NOMO-1 (cell line): ENCODE measurements around the gene SMYD5.
A peak's percentile ranks its signal among the peaks of the same experiment; 100 is the strongest.

ENCODE experiments used
- DNase-seq, 2 experiments: peaks; one replicate each; lab custom pipeline; 2025; ENCODE audit not compliant: unreplicated experiment in 2 of 2; lab: John Stamatoyannopoulos, UW

SMYD5 gene

DNA sequence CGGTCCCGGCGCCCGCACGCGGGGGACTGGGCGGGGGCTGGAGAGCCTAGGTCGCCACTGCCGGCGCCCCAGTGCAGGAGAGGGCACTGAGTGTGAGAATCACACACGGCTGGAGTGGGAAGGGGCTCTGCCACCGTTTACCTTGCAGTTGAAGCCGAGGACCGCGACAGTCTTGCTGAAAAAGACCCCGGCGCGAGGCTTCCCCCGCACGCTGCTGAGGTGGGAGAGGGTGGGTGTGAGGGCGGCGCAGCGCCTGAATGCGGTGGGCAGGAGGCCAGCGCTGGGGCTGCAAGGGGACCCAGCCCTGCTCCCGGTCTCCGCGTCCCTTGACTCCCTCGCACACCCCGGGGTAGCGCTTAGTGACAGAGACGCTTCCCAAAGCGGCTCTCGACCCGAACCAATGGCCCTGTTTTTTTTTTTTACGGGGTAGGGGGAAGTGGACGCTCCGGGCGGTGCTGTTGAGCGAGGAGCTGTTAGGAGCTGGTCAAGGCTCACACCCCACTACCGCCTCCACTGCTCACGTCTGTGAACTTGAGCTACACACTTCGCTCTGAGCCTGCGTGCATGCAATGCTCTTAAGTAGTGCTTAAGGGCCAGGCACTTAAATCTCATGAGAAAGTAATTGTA is 10.9 kb upstream of the SMYD5 start:
- DNase-seq: no peak

GRCh38 chr2:73205611-73206010 is 8.4 kb upstream of the SMYD5 start:
- no peak for DNase-seq

DNA sequence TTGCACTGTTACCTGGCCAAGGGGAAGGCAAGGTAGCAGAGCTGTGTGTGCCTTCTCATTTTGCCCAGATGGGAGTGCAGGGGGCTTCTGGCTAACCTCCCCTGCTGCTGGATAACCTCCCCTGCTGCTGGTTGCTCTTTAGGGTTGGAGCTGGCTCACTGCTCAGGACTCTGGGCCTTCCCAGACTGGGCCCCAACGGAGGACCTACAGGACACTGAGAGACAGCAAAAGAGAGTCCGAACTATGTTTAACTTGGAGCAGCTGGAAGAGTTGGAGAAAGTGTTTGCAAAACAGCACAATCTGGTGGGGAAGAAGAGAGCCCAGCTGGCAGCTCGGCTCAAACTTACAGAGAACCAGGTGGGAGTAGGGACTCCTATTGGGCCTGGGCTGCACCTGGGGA is 5.8 kb upstream of the SMYD5 start:
- no peak for DNase-seq

GRCh38 chr2:73210019-73210418 is 4.0 kb upstream of the SMYD5 start:
- no peak for DNase-seq

- no peak for DNase-seq
Observed at GRCh38 chr2:73210696-73211095, 3.3 kb upstream of the SMYD5 start.

DNA sequence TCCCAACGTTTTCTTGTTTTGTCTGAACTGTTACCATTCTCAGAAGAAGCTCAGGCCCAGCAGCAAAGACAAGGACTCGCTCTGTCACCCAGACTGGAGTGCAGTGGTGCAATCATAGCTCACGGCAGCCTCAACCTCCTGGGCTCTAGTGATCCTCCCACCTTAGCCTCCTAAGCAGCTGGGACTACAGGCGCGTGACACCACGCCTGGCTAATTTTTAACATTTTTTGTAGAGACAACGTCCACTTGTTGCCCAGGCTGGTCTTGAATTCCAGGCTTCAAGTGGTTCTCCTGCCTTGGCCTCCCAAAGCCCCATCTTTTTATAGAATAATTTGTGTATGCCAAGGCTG is 2.0 kb upstream of the SMYD5 start:
- no peak for DNase-seq

DNA sequence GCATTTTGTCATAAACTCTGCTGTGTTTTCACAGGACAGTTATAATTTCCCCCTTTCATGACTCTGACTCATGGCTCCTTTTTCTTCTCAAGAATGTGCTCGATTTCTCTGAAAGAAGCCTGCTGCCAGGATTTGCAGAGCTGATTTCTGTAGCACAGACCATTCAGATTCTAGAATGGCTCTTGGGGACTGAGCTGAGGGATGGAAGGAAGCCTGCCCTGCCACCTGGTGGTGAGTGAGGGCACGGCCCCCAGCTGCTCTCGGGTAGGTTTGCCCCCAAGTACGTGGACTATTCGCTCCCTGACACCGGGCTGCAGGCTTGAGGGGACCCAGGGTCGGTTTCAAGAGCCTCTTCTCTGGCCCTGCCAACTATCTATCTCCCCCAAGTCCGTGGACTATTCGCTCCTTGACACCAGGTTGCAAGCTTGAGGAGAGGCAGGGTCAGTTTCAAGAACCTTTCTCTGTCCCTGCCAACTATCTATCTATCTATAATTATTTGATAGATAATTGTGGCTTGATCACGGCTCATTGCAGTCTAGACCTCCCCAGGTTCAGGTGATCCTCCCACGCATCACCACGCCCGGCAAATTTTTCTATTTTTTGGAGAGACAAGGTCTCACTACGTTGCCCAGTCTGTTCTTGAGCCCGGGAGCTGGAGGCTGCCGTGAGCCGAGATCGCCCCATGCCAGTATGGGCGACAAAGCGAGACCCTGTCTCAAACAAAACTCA is 1.4 kb upstream of the SMYD5 start:
- DNase-seq: peak; percentile 60 to 62

- no peak for DNase-seq
Observed at GRCh38 chr2:73215254-73215653, 1.2 kb downstream of the SMYD5 start.

GRCh38 chr2:73217160-73217559 is 3.1 kb downstream of the SMYD5 start:
- DNase-seq: no peak

- DNase-seq: no peak
Observed at GRCh38 chr2:73217826-73218225, 3.8 kb downstream of the SMYD5 start.

DNA sequence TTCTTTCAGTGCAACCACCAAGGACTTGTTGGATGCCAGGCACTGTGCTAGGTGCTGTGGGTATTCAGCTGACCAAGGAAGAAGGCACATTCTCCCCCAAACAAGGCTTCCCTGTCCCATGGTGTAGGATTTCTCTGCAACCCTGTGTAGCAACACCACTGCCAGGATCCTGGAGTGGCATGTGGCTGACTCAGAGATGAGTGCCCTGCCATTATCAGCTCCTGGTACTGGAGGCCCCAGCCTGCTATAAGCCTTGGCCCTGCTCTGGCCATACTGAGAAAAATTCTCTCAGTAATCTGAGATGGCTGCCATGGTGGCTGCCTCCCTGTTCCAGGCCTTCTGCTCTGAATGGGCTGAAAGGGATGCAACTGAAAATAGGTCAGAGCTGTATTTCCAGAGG is 4.3 kb downstream of the SMYD5 start:
- DNase-seq: no peak

- no peak for DNase-seq
Observed at GRCh38 chr2:73223821-73224220, 9.8 kb downstream of the SMYD5 start.

DNA sequence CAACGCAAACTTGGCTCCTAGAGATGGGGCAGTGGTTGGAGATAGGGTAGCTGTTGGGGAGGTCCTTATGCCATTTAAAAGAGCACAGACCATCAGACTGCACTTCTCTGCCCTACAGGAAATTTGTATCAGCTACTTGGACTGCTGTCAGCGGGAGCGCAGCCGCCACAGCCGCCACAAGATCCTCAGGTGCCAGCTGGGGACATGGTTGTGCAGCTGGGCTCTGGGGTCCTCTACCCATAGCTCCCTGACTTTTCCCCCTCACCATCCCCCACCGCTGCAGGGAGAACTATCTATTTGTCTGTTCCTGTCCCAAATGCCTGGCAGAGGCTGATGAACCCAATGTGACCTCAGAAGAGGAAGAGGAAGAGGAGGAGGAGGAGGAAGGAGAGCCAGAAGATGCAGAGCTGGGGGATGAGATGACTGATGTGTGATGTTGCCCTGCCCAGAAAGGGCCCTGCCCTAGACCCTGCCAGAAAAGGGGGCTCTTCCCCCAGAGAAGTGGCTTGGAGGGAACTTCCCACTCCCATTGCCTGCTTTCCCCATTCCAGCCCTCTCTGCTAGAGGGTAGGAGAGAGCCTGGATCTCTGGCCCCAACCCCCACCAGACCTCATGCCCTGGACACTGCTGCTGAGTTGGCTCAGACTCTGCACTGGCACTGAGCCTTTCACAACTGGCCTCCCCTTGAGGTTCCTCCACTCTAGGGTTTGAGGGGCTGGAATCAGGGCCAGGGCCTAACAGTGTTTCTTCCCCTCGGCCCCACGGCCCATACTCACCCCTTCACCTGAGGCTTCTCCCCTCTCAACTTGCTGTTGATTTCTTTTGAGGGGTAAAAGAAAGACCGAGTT is 11.7 kb downstream of the SMYD5 start:
- DNase-seq: no peak

GRCh38 chr2:73227086-73227485 is 13.0 kb downstream of the SMYD5 start:
- no peak for DNase-seq

DNA sequence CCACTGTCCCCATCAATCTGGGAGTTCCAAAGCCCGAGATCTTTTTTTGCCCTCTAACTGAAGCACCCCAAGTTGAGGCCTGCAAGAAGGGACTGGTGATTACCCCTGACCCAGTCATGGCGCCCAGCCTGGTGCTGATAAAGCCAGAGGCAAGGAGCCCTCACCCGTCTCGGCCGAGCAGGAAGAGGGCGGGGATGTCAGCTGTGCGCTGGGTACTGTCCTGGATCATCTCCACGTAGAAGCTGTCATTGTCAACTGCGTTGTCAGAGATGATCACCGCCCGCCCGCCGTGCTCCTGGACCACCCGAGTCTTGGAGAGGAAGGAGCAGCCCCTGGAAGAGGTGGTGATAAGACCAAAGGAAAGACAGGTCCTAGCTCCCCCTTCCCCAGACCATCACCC is 14.6 kb downstream of the SMYD5 start:
- DNase-seq: no peak

DNA sequence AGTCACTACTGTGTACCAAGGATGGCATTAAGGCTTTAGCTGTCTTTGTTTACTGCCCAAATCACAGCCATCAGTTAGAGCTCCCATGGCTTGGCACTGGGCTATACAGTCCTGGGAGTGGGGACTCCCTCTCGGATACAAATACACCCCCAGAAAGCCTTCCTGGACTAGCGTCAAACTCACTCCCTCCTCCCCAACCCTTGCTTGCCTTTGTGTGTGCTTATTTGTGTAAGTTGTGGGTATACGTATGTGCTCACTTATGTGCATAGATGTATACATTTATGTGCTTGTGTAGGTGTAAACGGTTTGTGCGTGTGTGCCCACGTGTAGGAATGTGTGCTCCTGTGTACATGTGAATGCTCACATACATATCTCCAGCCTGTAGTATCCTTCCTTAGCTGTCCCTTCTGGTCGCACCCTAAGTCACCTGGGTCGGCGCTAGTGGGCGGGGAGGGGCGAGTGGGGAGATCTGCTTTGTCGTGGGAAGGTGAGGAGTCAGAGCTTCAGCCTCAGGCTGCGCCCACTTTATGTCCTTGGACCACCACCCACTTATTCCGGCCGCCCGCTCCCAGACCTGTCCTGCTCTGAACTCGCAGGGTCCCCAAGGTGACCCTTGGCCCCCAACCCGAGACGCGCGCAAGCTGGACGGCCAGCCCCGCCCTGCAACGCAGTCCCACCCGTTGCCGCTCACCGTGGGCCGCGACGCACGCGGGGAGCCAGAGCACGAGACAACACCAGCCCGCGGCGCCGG is 18.5 kb downstream of the SMYD5 start:
- peak in 1 of 2 experiments; percentile 9 for DNase-seq

DNA sequence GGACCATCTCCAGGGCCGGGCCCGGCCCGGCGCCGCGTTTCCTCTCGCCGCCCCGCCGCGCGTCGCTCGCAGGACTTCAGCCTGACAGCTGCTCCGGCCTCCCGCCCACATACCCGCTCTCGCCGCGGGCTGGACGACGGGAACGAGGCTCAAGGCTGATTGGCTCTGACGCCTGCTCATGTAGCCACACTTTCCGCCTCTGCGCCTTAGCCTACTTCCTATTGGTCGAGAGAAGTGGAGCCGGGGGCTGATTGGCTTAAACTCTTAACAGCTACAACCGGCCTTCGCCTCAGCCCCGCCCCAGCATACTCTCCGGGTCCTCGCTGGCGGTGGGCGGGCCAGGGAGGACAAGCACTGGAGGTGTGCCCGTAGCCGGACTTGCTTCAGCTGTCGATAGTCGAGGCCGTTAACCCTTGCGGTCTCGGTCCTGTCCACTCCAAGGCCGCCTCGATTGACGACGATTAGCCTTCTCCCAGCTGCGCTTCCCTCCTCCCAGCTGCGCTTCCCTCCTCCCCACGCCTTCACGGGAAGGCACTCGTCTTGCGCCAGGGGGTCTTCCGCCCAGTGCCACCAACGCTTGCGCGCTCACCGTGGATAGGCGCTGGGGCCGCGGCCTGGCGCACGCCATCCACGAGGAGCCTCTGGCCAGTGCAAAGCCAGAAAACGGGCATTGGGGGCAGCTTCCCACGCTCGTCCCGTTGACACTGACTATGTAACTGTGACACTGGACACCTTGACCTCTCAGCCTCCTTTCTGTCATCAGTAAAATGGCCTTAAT is 19.3 kb downstream of the SMYD5 start, which contains the start of gene PRADC1:
PRADC1 (minus strand) TSS at position 86 of the 778 bp plus-strand sequence; CDS start at position 7, 79 bp downstream.
- peak; percentile 99 to 100 for DNase-seq

DNA sequence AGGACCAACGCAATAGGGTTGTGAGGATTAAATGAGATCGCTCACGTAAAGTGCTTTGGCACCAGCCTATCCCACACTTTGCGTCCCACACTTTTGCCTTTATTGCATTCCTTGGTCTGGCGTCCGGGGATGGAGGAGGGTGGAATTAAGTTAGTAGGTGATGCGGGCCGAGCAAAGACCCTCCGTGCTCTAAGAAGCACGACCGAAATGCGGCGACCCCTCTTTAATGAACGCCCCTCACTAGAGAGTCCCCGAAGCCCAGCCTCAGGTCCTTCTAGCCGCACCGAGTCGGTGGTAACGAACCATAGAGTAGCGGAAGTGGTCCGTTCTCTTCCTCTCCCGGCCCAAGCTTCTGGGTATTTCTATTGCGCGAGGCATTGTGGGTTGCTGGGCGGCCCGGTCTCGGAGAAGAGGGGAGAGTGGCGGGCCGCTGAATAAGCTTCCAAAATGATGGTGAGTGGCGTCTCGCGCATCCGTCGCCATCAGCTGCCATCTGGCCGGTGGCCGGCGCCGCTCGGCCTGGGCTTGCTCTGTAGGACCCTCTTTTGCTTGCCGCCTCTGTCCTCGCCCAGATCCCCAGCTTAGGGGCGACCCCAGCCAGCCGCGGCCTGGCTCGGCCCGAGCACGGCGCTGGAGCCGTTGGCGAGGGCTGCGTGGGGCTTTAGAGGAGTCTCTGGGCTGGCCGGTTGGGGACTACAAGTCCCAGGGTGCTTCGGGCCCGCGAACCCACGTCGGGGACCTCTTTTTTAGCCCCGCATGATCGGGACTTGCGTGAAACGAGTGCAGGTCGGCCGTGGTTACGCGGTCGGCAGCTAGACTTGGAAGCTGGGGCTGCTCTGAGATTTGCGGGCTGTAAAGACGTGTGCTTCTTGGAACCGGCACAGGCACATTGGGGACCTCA is 20.1 kb downstream of the SMYD5 start, which contains the start of gene CCT7:
CCT7 (plus strand) TSS at position 377 of the 901 bp plus-strand sequence; CDS start at position 448, 71 bp downstream.
- DNase-seq: peak; percentile 84
